HG02798 (cell line): ENCODE results near the gene PRAMEF2.
"Not testable (repeated sequence)": the region's sequence is repeated elsewhere in the genome, so short reads cannot be mapped to it uniquely, and the experiment has no call there.

ENCODE experiments used
- ATAC-seq: cut with Tn5 transposase; IDR thresholded peaks from one replicate; pipeline ENCODE4 v1.9.1; 2021; ENCODE audit warnings: mild to moderate bottlenecking; ENCODE audit not compliant: unreplicated experiment, poor library complexity

The PRAMEF2 gene, protein sequence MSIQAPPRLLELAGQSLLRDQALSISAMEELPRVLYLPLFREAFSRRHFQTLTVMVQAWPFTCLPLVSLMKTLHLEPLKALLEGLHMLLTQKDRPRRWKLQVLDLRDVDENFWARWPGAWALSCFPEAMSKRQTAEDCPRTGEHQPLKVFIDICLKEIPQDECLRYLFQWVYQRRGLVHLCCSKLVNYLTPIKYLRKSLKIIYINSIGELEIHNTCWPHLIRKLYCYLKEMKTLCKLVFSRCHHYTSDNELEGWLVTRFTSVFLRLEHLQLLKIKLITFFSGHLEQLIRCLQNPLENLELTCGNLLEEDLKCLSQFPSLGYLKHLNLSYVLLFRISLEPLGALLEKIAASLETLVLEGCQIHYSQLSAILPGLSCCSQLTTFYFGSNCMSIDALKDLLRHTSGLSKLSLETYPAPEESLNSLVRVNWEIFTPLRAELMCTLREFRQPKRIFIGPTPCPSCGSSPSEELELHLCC

GRCh38 chr1:12856786-12857185 lies at the start of gene PRAMEF2:
PRAMEF2 (plus strand) TSS chr1:12857086; CDS start chr1:12859010, 1,924 bp downstream.
- not testable (repeated sequence) for ATAC-seq

DNA sequence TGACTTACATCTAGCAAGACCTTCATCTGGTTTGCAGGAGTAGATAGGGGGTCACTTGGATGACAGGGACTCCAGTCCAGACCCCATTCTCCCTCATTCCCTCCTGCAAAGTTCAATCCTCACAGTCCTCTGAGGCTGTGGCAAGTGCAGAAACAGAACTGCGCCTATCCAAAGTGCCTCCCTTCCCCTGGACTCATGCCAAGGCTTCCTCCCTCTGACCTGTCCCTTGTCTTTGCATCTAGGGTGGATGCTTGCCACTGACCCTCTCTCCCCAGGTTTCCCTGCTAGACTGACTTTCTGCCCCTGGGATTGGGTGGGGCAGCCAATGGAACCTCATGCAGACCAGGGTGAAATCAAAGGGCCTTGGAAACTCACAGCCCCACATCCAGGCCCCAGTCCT lies 47.0 kb upstream of the PRAMEF2 start:
- ATAC-seq: no peak

DNA sequence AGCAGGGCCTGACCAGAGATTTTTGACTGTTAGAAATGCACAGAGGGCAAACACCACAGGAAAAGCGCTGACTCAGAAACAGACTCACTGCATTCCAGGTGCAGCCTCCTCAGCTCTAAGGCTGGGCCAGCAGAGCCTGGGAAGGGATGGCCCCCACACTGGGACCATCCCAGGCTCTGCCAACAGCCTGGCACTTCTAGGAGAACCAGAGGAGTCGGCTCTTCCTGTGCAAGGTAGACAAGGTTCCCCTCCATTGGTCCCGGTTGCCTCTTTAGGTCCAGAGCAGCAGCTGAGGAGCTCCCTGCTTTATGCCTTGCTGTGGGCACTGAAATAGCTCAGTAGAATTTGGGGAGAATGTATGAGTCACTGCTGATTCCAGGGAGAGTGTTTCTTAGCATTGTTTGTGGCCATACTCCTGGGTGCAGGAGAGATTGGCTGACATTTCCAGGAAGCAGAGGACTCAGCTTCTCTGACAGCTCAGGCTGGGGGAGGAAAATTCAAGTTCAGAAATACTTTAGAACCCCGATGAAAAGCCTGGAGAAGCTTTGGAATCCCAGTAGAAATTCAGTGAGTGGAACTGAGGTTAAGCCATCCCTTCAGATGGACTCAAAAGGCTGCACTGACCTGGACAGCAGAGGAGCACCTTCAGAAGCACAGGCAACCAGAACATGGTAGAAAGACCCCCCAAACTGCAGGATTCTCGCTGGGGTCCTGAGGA lies 46.0 kb upstream of the PRAMEF2 start:
- ATAC-seq: no peak

- ATAC-seq: no peak
These were observed 45.5 kb upstream of the PRAMEF2 start for GRCh38 chr1:12811409-12811784.

- ATAC-seq: not testable (repeated sequence)
These were observed 37.8 kb upstream of the PRAMEF2 start for GRCh38 chr1:12819061-12819460.

DNA sequence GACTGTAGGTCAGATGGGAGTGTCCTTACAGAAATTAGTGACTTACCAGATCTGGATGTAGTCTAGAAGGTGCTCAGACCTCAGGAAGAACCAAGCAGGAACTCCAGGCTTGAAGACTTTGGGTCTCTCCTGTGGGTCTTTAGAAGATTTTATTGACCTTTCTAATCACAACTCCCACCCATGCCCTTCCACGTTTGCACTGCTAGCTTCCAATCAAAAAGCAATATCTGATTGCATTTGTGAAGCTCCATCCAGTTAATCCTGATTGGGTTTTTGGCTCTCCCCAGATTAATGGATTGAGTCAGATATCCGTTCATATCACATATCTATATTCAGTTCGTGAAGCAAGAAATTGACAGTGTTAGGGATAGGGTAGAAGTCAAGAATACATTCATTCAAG lies 25.6 kb upstream of the PRAMEF2 start, which contains the start of gene PRAMEF11:
Gene PRAMEF11 (minus strand): TSS at position 101 of the 400 bp plus-strand sequence. CDS start 2,621 bp downstream, outside the sequence.
- ATAC-seq: not testable (repeated sequence)

- ATAC-seq: not testable (repeated sequence)
These were observed 23.6 kb upstream of the PRAMEF2 start for GRCh38 chr1:12833251-12833650.

DNA sequence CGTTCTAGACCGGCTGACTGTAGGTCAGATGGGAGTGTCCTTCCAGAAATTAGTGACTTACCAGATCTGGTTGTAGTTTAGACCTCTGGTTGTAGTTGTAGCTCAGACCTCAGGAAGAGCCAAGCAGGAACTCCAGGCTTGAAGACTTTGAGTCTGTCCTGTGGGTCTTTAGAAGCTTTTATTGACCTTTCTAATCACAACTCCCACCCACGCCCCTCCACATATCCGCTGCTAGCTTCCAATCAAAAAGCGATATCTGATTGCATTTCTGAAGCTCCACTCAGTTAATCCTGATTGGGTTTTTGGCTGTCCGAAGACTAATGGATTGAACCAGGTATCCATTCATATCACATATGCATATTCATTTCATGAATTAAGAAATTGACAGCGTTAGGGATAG lies 8.3 kb upstream of the PRAMEF2 start, which contains the start of gene HNRNPCL1:
Gene HNRNPCL1 (minus strand): TSS at position 101 of the 400 bp plus-strand sequence. CDS start 431 bp downstream, outside the sequence.
- not testable (repeated sequence) for ATAC-seq

DNA sequence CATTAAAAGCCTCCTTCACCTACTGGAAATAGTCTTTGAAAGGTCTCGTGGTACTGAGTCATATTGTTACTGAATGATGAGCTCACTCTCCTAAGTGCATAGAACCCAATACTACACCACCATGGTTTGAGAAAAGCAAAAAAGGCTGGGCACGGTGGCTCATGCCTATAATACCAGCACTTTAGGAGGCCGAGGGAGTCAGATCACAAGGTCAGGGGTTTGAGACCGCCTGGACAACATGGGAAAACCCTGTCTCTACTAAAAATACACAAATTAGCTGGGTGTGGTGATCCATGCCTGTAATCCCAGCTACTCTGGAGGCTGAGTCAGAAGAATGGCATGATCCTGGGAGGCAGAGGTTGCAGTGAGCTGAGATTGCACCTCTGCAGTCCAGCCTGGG lies 5.1 kb upstream of the PRAMEF2 start:
- no peak for ATAC-seq

DNA sequence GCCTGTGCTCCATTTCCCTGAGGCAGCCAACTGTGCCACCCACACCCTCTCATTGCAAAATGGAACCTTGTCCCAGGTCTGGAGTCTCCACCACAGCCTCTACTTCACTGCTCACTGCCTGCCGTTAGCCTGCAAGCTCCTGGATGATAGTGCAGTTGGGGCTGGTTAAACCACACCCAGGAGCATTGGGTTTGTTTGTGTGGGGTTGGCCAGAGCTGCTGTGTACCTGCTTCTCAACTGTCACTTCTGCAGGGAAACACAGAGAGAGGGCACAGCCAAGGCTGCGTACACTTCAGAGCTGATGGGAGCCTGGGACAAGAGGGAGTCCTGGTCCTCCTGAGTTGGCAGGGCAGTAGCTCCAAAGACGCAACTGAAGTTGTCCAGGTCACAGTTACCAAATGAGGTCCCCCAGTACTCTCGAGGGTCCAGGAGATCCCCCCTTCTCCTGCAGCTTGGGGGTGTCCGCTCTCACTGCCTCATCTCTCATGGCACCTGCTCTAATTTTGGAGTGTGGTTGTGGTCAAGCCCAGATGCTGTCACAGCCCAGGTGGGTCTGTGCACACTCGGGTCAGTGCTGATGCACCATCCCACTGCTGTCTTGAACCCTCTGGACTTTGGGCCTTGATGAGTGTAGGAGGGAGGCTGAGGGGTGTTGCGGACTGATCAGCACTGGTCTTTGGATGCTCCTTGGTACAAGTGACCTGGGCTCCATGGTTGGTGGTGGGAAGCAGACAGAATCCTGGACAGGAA lies 6.4 kb downstream of the PRAMEF2 start:
- not testable (repeated sequence) for ATAC-seq

DNA sequence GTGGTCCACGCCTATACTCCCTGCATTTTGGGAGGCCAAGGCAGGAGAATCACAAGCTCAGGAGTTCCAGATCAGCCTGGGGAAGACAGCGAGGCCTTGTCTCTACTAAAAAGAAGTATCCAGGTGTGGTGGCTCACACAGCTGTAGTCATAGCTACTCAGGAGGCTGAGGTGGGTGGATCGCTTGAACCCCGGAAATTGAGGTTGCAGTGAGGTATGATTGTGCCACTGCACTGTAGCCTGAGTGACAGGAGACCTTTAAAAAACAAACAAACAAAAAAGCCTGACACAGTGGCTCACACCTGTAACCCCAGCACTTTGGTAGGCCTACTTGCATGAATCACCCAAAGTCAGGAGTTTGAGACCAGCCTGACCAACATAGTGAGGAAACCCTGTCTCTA lies 21.6 kb downstream of the PRAMEF2 start:
- ATAC-seq: not testable (repeated sequence)

DNA sequence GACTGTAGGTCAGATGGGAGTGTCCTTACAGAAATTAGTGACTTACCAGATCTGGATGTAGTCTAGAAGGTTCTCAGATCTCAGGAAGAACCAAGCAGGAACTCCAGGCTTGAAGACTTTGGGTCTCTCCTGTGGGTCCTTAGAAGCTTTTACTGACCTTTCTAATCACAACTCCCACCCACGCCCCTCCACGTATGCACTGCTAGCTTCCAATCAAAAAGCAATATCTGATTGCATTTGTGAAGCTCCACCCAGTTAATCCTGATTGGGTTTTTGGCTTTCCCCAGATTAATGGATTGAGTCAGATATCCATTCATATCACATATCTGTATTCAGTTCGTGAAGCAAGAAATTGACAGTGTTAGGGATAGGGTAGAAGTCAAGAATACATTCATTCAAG lies 29.2 kb downstream of the PRAMEF2 start, which contains the start of gene PRAMEF4:
Gene PRAMEF4 (minus strand): TSS at position 101 of the 400 bp plus-strand sequence. CDS start 2,807 bp downstream, outside the sequence.
- not testable (repeated sequence) for ATAC-seq

DNA sequence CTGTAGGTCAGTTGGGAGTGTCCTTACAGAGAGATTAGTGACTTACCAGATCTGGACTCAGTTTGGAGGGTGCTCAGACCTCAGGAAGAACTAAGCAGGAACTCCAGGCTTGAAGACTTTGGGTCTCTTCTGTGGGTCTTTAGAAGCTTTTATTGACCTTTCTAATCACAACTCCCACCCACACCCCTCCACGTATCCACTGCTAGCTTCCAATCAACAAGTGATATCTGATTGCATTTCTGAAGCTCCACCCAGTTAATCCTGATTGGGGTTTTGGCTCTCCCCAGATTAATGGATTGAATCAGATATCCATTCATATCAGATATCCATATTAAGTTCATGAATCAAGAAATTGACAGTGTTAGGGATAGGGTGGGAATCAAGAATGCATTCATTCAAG lies 41.3 kb downstream of the PRAMEF2 start, which contains the start of gene PRAMEF10:
Gene PRAMEF10 (minus strand): TSS at position 101 of the 400 bp plus-strand sequence. CDS start 2,423 bp downstream, outside the sequence.
- not testable (repeated sequence) for ATAC-seq

DNA sequence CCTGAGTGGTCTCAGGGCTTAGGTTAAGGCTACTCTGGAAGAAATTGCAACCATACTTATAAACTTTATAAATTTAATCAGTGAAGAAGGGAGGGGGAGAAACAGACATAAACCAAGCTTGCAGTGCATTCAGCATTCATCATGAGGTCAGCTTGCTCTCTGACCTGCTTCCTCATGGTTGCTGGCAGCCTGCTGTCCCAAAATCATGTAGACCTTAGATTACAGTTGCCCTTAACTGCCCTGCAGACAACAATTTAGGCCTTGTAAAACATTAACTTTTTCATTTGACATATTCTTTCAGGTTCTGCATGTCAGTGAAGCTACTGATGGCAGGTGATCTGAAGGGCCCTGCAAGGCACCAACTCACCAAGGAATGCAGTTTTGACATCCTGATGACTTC lies 42.3 kb downstream of the PRAMEF2 start:
- ATAC-seq: not testable (repeated sequence)

DNA sequence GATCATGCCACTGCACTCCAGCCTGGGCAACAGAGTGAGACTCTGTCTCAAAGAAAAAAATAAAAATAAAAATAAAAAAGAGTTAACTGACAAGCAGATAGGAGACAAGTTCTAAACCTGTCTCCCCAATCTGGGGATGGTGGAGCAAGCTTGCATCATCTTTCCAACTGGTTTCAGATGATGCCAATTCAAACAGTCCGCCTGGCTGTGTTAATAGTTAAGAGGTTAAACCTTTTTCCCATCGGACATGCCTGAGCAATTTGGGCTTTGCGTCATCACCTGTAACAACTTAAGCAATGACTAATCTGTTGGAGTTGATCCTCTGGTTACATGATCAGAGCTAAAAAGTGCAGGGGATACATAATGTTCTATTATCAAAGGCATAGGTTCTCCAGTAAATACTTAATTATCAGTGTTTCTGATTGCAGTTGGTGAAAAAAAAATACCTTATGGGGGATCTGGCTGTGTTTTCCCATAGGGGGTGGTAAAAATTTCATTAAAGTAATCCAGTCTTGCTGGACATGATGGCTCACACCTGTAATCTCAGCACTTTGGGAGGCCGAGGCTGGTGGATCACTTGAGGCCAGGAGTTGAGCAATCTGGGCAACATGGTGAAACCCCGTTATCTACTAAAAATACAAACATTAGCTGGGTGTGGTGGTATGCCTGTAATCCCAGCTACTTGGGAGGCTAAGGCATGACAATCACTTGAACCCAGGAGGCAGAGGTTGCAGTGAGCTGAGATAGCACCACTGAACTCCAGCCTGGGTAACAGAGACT lies 47.1 kb downstream of the PRAMEF2 start:
- ATAC-seq: not testable (repeated sequence)
